Testis (tissue), 3 donors: ENCODE results near the gene PYDC1. TPM values are rescaled to one million over a fixed set of nuclear protein-coding genes. Genes with fewer than 3 reads are reported as not detected.
A peak's percentile ranks its signal among the peaks of the same experiment; 100 is the strongest.

Experiments
- DNase-seq: peaks from one replicate; pipeline ENCODE4 v3.0.0-alpha.2; 2019
- H3K27ac ChIP-seq, 2 donors: fragments of 200-600 bp; sonication (generic); one replicate each; pipeline ENCODE4 v1.5.1; 2019
- H3K27me3 ChIP-seq: fragments of 200-600 bp; sonication (generic); one replicate; pipeline ENCODE4 v1.5.1; 2019
- H3K36me3 ChIP-seq: fragments of 200-600 bp; sonication (generic); one replicate; pipeline ENCODE4 v1.5.1; 2017; ENCODE audit warnings: low read depth; ENCODE audit errors: missing control alignments
- H3K4me1 ChIP-seq: fragments of 200-600 bp; sonication (generic); one replicate; pipeline ENCODE4 v1.5.1; 2019
- H3K4me3 ChIP-seq, 2 donors: fragments of 200-600 bp; sonication (generic); one replicate each; pipeline ENCODE4 v1.5.1; 2017 to 2019
- H3K9me3 ChIP-seq: fragments of 200-600 bp; sonication (generic); one replicate; pipeline ENCODE4 v1.5.1; 2017
- POLR2A ChIP-seq: fragments of 450-650 bp; IDR thresholded peaks from one replicate; pipeline ENCODE4 v1.6.1; 2017; ENCODE audit warnings: antibody characterized with exemption, mild to moderate bottlenecking, moderate library complexity
- WGBS, 2 donors: methylation state at CpG; one replicate each; pipeline ENCODE4 v1.1.5; 2018; 5-methylcytosine and 5-hydroxymethylcytosine counted together
- intact Hi-C: fragments of 100-400 bp; cut with DNase I; formaldehyde crosslinking; loops from one replicate; pipeline ENCODE4 v1.15.1; 2023; ENCODE audit warnings: low total_unique reads
- polyA plus RNA-seq: library from polyadenylated mRNA; stranded (reverse); fragments of 350-450 nt; fragmentation: Illumina TruSeq; extraction: RNeasy Lipid Tissue Mini Kit (QIAGEN cat#74804); gene quantifications from one replicate; pipeline ENCODE4 v1.2.3, GENCODE V29; 2014; ENCODE audit warnings: low read depth, low replicate concordance; ENCODE audit not compliant: insufficient read depth
- total RNA-seq, 2 donors: library from RNA; depleted of rRNA; stranded (reverse); fragments of >200 nt; gene quantifications; one replicate each; pipeline ENCODE4 v1.2.3, GENCODE V29; 2016
- TF ChIP-seq, protein P1 (sequence below), 3 experiments: fragments of 450-650 bp in 2 of 3; fragments of 200-600 bp in 1 of 3; sonication (generic) in 1 of 3; IDR thresholded peaks; one replicate each; pipeline ENCODE4 v1.5.1; 2016 to 2019; ENCODE audit warnings: antibody characterized with exemption in 3 of 3, mild to moderate bottlenecking in 2 of 3, moderate library complexity in 1 of 3

Gene PYDC1
- total and polyA plus RNA-seq, 3 donors from 2014 or later: not detected

DNA sequence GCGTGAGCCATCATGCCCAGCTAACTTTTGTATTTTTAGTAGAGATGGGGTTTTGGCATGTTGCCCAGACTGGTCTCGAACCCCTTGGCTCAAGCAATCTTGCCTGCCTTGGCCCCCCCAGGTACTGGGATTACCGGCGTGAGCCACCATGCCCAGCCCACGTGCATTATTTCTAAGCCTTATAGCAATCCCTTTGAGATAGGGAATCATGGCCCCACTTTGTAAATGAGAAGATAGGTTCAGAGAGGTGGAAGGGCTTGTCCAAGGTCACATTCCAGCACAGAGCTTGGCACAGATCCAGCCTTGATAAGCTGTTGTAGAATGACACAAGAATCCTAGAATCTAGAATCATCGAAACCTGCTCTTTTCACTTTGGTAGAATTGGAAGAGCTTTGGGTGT, 10.2 kb downstream of the PYDC1 start:
- Histone ChIP-seq H3K36me3 (no peaks in the 10 kb centered on the region), H3K27ac (no peak overlapping the region), H3K4me3 (no peak overlapping the region), H3K27me3 (no peaks in the 10 kb centered on the region), H3K9me3 (no peaks in the 10 kb centered on the region), H3K4me1 (peaks cover 6% of the 10 kb centered on the region)
- WGBS, 2 donors: 36 to 60% methylated on average over 6 of the region's 6 CpGs
- TF ChIP-seq, protein P1, sequence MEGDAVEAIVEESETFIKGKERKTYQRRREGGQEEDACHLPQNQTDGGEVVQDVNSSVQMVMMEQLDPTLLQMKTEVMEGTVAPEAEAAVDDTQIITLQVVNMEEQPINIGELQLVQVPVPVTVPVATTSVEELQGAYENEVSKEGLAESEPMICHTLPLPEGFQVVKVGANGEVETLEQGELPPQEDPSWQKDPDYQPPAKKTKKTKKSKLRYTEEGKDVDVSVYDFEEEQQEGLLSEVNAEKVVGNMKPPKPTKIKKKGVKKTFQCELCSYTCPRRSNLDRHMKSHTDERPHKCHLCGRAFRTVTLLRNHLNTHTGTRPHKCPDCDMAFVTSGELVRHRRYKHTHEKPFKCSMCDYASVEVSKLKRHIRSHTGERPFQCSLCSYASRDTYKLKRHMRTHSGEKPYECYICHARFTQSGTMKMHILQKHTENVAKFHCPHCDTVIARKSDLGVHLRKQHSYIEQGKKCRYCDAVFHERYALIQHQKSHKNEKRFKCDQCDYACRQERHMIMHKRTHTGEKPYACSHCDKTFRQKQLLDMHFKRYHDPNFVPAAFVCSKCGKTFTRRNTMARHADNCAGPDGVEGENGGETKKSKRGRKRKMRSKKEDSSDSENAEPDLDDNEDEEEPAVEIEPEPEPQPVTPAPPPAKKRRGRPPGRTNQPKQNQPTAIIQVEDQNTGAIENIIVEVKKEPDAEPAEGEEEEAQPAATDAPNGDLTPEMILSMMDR (IDR thresholded peaks at IDR 0.05): no peak
- TF ChIP-seq POLR2A: no peak
- DNase-seq: peak; percentile 66
- intact Hi-C loops: no loop called here

DNA sequence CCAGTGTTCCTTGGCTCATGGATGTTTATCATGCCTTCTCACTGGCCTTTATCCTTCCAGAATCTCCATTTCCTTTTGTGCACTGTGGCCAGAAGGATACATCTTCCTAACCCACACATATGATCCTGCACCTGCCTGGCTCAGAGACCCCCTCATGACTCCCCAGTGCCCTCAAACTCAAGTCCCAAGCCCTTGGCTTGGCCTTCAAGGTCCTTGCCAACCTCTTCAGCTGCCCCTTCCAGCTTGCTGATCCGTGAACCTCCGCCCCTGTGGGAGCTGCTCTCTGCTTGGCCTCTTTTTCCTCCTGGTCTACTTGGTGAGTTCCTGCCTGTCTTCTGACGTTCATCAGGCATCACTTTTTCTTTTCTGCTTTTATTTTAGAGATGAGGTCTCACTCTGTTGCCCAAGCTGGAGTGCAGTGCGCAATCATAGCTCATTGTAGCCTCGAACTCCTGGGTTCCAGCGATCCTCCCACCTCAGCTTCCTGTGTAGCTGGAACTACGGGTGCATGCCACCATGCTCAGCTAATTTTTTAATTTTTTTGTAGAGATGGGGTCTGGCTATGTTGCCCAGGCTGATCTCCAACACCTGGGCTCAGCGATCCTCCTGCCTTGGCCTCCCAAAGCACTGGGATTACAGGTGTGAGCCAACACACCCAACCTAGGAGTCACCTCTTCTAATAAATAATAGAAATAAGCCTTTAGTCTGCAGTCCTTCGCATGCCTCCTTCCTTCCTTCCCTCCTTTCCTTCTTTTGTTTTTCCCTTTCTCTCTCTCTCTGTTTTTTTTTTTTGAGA, 11.9 kb downstream of the PYDC1 start:
- Histone ChIP-seq H3K4me1 (peaks cover 17% of the 10 kb centered on the region), H3K4me3 (no peak overlapping the region), H3K36me3 (no peaks in the 10 kb centered on the region), H3K9me3 (no peaks in the 10 kb centered on the region), H3K27me3 (no peaks in the 10 kb centered on the region), H3K27ac (no peak overlapping the region)
- TF ChIP-seq POLR2A: no peak
- TF ChIP-seq, protein P1 (IDR thresholded peaks at IDR 0.05): no peak
- DNase-seq: no peak
- WGBS, 2 donors: 92% methylated on average over 8 to 9 of the region's 9 CpGs
- intact Hi-C loops: no loop called here

DNA sequence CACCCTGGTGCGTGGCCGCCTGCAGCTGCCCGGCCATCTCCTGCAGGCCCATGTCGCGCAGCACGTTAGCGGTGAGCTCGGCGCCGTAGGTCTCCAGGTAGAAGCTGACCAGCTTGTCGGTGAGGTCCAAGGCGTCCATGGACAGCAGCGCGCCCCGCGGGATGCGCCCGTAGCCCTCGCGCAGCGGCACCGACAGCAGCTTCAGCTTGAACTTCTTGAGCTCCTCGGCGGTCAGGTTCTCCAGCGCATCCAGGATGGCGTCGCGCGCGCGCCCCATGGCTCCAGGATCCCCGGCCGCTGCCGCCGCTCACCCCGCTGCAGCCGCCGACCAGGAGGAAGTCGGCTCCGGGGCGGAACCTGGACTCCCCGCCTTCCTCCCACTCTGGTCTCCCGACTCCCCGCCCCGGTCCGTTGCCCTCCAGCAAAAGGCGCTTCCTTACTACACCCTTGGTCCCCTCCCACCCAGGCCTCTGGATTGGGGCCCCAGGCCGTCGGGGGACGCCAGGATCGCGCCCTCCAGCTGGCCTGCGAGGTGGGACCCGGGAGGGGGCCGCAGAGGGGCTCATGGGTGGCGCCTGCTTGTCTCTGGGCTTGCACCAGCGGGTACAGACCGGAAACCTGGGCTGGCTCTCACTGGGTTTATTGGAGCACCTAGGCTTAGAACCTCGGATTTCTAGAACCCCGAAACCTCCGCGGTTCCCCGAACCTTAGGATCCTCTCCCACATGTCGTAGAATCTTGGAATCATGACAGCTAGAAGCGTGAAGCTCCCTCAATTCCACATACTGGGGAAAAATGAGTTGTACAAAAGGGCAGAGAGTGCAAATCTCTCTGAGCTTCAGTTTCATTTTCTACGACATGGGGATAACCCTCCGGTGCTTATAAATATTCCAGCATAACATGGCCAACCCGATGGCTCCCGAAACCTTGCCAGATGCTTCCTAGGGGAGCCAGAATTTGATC, 14.2 kb downstream of the PYDC1 start, which contains the start of gene PYCARD:
Gene PYCARD (minus strand): TSS at position 347 of the 962 bp plus-strand sequence. CDS start 70 bp downstream, at position 277.
- Histone ChIP-seq H3K4me3 (peak within 1 kb of the TSS; percentile 56 to 67), H3K9me3 (no peaks in the 10 kb centered on the region), H3K27me3 (no peaks in the 10 kb centered on the region), H3K4me1 (peaks cover 17% of the 10 kb centered on the region), H3K36me3 (no peaks in the 10 kb centered on the region), H3K27ac (peak within 1 kb of the TSS in 1 of 2 donors; percentile 69)
- intact Hi-C loops: no loop called here
- WGBS, 2 donors: 6 to 7% methylated on average over 32 to 56 of the region's 69 CpGs
- TF ChIP-seq, protein P1 (IDR thresholded peaks at IDR 0.05): no peak
- TF ChIP-seq POLR2A: no peak
- peak; percentile 33 for DNase-seq

DNA sequence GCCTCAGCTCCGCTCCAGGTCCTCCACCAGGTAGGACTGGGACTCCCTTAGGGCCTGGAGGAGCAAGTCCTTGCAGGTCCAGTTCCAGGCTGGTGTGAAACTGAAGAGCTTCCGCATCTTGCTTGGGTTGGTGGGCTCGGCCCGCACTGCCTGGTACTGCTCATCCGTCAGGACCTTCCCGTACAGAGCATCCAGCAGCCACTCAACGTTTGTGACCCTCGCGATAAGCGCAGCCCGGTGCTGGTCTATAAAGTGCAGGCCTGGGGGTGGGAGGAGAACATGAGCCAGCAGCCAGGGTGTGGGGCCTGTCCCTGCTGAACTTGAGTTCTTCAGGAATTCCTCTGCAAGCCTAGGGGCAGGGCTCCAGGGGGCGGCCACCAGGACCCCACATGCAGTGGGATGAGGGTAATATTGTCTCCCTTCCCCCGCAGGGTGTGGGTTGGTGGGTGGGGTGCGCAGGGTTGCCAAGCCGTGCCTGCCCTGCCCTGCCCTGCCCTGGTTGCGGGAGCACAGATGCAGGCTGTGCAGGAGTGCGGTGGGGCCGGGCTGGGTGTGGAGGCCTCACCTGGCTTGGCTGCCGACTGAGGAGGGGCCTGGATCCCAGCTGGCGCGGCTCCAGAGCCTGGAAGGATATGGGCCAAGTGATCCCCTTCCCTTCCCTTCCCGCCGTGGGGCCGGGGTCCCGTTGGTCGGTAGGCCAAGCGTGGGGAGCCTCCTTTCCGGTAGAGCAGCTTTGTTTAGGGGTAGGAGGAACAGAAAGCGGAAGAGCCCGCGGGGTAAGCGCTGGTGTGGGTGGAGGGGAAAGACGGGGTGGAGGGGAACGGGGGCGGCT, 15.1 kb downstream of the PYDC1 start:
- TF ChIP-seq, protein P1 (IDR thresholded peaks at IDR 0.05): no peak
- no peak for TF ChIP-seq POLR2A
- no peak for DNase-seq
- H3K4me3 ChIP-seq: peak overlapping the region; percentile 56 to 67
- peaks cover 17% of the 10 kb centered on the region for H3K4me1 ChIP-seq
- intact Hi-C loops: no loop called here
- 0 to 14% methylated on average over 10 to 34 of the region's 35 CpGs for WGBS, 2 donors
- no peaks in the 10 kb centered on the region for H3K36me3 ChIP-seq
- H3K27me3 ChIP-seq: no peaks in the 10 kb centered on the region
- H3K9me3 ChIP-seq: no peaks in the 10 kb centered on the region
- peak overlapping the region in 1 of 2 donors; percentile 69 for H3K27ac ChIP-seq
